HG02571 (cell line): ENCODE data around the gene SLC44A5.
"Not testable (repeated sequence)": the region's sequence is repeated elsewhere in the genome, so short reads cannot be mapped to it uniquely, and the experiment has no call there.

Source experiments
- ATAC-seq: cut with Tn5 transposase; IDR thresholded peaks from one replicate; pipeline ENCODE4 v1.9.1; 2021; ENCODE audit warnings: mild to moderate bottlenecking, moderate library complexity; ENCODE audit not compliant: unreplicated experiment

Gene SLC44A5

DNA sequence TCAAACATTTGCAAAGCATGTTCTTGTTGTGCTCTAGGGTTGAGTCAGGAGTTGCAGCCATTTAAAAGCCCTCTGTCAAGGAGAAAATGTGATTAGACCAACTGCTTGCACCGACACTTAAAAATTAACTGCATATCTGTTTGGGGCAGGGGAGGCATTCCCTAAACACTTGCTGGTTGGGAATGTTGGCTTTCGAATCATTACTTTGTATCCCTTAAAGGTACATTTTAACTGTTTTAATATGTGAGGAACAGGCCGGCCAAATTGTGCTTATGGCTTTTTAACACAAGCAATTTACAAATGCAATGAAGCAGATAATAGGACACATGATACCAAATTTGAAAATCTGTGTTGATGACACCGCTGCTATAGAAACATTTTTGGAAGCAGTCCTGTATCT is 317.6 kb downstream of the SLC44A5 start:
- ATAC-seq: no peak

DNA sequence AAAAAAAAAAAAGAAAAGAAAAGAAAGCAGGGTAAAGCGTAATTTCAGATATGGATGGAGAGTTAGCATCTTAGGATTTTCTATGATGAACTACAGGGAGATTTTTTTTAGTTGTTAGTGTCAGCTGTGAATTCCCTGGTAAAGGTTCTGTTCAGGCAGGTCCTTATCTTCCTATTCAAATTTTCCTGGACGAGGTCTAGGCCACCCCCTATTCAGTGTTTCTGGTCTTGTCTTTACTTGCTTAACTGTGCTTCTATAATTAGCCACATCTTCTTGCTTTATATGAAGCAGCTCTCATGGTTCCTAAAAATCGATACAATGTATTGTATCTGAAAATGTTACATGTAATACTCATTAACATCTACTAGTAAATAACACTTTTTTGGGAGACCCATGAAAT is 318.9 kb downstream of the SLC44A5 start:
- no peak for ATAC-seq

DNA sequence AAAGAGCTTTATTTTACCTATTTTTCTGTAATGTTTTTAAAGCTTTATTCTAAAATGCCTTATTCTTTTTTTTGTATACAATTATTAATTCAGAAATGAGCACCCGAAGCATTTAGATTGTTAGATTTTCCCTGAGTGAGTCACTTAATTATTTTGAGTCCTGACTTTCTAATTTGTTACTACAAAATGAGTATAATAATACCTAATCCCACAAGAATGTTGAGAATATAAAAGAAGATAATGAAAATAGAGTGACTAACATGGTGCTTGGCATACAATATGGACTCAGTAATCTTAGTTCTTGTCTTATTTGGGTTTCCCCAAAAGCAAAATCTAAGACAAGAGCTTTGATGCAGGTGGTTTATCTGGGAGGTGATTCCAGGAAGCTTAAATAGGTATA is 334.5 kb downstream of the SLC44A5 start:
- no peak for ATAC-seq

DNA sequence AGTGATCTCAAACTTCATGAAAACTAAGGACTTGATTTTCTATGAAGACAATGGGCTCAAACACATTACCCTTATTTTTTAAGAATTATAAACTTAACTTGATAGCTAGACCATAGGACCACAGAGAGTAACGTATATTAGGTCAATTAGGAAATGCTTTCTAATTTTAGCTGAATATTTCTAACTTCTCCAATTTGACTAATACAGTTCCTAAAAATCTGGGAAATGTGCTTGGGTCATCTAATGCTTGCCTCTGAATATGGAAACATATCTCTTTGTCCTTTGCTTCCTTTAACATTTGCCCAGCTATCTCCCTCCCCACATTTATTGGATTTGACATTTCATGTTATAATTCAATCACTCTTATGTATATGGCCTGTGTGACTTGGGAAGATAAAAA is 335.3 kb downstream of the SLC44A5 start:
- ATAC-seq: no peak

DNA sequence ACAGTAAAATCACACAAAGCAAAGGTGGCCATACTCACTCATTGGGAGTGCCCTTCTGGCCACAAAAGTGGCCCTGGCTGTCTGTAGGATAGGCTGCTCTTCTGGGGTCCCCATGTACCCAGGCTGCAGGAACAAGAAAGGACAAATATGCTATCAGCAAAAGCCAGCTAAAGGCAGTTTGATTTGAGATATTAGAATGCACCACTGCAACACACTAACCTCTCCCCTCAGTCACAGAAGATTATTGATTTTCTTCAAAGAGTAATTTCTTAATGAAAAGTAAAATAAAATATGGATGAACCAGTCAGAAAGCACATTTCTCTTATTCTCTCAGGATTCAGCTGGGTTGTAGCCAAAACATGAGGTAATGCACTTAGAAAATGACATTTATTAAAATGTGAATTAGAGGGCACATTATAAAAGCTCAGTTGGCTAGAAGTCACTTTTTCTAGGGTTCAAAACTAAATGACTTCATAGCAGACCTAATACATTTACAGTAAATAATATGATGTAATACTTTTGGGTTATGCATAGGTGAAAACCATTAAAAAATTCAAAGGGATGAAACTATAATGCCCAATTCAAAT is 335.9 kb downstream of the SLC44A5 start:
- no peak for ATAC-seq

DNA sequence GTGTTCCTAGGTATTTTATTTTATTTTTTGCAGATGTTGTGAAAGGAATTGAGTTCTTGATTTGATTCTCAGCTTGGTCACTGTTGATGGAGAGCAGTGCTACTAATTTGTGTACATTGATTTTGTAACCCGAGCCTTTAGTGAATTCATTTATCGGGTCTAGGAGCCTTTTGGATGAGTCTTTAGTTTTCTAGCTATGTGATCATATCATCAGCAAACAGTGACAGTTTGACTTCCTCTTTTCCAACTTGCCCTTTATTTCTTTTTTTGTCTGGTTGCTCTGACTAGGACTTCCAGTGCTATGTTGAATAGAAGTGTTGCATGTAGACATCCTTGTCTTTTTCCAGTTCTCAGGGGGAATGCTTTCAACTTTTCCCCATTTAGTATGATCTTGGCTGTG is 337.8 kb downstream of the SLC44A5 start:
- ATAC-seq: no peak

DNA sequence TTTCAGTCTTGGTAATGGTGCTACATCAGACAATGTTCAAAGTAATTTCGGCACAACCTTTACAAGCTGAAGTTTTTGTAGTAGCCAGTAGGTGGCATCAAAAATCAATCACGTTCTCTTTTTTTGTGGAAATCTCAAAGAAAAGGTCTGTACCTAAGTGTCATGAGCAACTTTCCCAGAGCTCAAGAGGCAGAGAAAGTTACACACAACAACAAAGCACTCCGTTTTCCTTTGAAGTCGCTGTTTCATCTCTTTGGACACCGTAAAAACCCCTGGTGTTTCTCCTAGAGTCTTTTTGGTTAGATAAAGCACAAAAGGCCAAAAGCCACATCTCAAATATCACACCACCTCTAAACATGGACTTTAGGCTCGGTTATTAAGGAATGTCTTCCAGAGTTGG is 345.1 kb downstream of the SLC44A5 start:
- peak; percentile 65 for ATAC-seq

DNA sequence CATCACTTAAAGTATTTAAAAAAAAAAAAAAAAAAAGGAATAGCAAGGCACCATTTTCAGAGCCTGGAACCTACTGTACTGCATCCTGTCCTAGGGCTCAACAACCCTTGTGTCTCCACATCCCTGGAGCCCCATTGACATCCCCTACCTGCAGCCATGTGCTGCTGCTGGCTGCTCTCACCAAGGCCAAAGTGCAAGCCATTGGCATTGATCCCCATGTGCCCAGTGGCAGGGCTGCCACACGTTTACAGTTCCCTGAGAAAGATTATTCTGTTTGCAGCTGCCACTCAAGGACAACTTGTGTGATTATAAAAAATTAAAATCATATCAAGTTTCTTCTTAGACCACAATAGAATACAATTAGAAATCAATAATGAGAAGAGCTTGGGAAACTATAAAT is 346.8 kb downstream of the SLC44A5 start:
- ATAC-seq: no peak

DNA sequence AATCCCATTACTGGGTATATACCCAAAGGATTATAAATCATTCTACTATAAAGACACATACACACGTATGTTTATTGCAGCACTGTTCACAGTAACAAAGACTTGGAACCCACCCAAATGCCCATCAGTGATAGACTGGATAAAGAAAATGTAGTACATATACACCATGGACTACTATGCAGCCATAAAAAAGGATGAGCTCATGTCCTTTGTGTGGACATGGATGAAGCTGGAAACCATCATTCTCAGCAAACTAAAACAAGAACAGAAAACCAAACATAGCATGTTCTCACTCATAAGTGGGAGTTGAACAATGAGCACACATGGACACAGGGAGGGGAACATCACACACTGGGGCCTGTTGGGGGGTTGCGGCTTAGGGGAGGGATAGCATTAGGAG is 347.3 kb downstream of the SLC44A5 start:
- not testable (repeated sequence) for ATAC-seq

DNA sequence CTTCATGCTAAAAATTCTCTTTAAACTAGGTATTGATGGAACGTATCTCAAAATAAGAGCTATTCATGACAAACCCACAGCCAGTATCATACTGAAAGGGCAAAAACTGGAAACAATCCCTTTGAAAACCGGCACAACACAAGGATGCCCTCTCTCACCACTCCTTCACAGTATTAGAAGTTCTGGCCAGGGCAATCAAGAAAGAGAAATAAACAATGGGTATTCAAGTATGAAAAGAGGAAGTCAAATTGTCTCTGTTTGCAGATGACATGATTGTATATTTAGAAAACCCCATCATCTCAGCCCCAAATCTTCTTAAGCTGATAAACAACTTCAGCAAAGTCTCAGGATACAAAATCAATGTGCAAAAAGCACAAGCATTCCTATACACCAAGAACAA is 349.0 kb downstream of the SLC44A5 start:
- not testable (repeated sequence) for ATAC-seq

DNA sequence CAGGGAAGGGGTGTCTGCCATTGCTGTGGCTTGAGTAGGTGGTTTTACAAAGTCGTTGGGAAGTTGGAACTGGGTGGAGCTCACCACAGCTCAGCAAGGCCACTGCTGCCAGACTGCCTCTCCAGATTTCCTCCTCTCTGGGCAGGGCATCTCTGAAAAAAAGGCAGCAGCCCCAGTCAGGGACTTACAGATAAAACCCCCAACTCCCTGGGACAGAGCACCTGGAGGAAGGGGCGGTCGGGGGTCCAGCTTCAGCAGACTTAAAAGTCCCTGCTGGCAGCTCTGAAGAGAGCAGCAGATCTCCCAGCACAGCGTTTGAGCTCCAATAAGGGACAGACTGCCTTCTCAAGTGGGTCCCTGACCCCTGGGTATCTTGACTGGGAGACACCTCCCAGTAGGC is 352.6 kb downstream of the SLC44A5 start:
- ATAC-seq: no peak

DNA sequence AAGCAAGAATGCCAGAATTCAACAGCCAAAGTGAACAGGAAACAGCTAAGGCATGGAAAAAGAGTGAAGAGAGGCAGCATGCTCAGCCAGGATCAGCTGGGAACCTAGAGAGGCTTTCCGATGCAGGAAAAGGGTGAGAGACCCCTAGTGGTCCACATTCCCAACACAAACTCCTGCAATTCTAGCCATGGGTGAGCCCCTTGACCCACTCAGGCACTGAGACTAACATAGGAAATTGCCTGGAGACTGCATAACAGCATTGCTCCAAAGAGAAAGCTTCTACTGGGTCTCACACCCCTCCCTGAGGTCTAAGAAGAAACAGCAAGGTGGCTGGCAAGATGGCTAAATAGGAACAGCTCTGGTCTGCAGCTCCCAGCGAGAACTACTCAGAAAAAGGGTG is 353.5 kb downstream of the SLC44A5 start:
- no peak for ATAC-seq

DNA sequence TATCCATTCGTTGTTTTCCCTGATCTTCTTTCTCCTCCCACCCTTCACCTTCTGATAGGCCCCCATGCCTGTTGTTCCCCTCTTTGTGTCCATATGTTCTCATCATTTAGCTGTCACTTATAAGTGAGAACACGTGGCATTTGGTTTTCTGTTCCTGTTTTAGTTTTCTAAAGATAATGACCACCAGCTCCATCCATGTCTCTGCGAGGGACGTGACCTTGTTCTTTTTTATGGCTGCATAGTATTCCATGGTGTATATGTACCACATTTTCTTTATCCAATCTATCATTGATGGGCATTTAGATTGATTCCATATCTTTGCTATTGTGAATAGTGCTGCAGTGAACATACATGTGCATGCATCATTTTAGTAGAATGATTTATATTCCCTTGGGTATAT is 360.8 kb downstream of the SLC44A5 start:
- not testable (repeated sequence) for ATAC-seq

DNA sequence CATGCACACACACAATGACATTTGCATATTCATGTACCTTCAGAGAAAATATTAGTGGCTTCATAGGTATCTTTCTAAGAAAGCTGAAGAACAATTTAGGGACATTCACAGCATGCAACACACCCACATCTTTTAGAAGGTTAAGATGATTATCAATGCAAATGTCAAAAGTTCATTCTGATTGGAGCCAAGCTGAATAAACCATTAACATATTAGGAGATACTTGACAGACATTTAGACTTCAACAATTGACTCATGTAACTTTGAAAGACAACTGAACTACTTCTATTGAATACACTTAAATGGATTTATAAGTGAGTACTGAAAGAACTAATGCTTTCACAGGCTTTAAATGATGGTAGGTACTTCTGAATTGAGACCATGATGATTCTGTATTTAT is 365.7 kb downstream of the SLC44A5 start:
- ATAC-seq: no peak

DNA sequence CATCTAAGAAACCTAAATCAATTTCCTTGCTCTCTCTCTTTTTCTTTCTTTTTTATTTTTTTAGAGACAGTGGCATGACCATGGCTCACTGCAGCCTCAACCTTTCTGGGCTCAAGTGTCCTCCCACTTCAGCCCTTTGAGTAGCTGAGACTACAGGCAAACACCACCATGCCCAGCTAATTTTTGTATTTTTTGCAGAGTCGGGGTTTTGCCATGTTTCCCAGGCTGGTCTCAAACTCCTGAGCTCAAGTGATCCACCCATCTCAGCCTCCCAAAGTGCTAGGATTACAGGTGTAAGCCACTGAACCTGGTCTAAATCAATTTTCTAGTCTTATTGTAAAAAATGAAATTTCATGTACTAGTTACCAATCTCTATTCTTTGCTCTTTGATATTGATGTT is 367.8 kb downstream of the SLC44A5 start:
- no peak for ATAC-seq

DNA sequence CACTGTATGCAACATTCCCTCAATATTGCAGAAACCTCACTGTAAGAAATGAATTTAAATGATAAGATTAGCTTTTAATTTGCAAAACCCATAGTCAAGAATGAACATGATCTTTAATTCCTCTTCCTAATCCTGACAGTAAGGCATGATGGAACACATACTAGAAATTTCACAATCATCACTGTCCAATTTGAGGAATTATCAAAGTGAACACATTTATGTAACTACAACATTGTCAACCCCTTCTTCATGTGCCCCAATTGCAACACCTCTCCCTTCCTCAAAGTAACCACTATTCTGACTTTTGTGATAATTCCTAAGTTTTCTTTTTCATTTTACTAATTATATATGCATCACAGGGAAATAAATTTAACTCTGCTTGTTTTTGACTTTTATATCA is 373.6 kb downstream of the SLC44A5 start:
- ATAC-seq: no peak

DNA sequence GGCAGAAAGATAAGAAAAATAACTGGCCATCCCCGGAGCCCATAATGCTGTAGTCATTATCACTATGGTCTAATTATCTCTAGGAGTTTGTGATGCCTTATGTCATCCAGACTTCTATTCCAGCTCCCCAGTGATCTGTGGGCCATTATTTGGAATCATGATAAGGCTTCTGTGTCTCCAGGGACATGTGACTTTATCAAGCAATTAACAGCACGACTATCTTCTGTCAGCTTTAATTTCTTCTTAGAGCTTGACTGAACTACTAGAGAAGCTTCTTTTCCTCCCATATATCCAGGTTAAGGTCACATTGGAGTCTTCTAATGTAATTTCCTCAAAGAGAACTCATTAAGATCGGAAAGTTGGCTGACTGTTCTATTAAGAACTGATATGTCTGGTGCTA is 376.4 kb downstream of the SLC44A5 start:
- no peak for ATAC-seq

DNA sequence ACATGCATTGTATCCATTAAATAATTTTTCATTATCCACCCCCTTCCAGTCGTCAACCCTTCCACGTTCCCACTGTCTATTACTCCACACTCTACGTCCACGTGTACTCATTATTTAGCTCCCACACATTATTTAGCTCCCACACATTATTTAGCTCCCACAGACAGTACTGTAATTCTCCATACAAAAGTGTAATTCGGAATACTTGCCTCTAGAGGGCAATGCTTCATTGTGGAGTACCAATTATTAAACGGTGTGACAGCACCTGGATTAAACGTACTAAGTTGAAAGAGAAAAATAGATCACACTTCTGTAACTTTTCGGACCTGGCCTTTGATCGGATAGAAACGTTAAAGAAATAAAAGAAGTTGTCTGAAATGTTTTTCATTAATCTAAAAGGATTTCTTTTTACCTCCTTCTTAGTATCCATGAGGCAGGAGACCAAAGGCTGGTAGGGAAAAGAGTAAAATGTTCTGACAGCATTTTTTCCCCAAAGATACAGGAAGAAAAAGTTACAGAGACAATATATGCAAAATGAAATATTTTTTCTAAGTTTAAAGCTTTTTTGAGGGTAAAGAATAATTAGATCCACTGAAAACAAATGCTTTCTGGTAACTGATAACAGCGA is 377.5 kb downstream of the SLC44A5 start:
- ATAC-seq: peak; percentile 73

DNA sequence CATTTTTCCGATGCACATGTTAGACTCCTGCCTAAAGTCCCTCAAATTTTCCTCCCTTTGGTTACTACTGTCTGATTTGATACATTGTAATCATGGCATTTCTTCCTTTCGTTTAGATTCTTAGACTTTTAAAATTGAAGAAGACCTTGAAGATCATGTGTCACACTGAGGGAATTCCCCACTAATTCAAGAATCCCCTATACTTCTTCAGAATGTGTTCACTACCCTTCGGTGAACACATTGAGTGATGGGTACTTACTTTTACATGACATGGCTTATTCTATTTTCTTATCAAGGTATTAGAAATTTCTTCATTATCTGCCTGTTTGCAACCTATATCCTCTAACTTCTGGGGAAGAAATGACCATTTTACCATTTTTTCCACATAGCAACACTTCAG is 390.8 kb downstream of the SLC44A5 start:
- ATAC-seq: no peak

DNA sequence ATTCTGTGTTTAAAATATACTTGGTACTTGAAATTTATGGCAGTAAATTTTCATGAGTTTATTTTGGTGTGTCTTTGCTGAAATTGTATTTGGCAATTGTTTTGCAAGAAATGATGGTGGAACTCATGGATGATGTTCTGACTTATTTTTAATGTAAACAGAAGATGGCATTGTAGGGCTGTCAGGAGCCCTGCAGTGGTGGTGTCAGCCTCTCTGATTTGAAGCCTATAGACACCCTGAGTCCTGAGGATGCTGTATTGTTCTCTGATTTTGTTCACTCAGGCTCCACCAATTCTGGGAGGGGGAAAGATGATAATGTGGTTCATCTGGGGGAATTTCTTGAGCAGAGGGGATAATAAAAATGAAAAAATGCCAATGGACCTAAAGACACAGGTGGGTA is 396.9 kb downstream of the SLC44A5 start:
- ATAC-seq: no peak

DNA sequence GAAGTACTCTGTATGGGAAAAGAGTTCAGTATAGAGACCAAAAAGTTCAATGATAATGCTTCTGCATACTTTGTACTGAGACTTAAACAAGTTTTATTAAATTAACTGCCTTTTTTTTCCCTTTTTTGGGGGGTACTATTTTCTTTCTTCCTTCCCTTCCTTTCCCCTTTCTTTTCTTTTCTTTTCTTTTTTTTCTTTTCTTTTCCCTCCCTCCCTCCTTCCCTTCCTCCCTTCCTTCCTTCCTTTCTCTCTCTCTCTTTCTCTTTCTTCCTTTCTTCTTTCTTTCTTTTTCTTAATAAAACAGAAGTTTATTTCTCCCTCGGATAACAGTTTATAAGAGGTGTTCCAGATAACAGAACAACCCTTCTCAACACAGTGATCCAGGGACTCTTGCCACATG is 399.3 kb downstream of the SLC44A5 start:
- ATAC-seq: no peak

DNA sequence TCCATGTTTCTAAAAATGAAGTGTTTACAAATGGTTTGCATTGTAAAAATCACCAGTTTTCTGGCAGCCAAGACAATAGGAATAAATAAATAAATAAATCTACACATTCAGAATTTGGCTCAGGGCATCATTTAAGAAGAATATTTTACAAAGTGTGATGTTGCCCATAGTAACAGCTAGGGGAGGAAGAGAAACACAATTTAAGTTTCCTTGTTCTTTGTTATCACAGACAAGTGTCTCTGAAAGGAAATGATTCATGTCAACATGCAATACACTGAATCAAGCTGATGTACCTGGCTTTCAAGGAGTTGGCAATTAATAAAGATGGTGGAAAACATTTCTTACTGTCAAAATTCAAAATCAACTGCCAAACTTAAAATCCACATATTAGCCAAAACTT is 402.1 kb downstream of the SLC44A5 start:
- no peak for ATAC-seq
